ENCODE results near the gene ARID5B.

- no peak for TF ChIP-seq CTCF (IDR thresholded peaks at IDR 0.05)
- TF ChIP-seq REST (IDR thresholded peaks at IDR 0.05; ENCODE audit: low read depth, low read length): no peak
- TF ChIP-seq EP300 (IDR thresholded peaks at IDR 0.05; ENCODE audit: borderline replicate concordance in 1 of 2, low read depth in 1 of 2, low read length in 1 of 2): no peak
- TF ChIP-seq POLR2AphosphoS5 (IDR thresholded peaks at IDR 0.05; ENCODE audit: low read depth, low read length): no peak
- TF ChIP-seq, protein P1, sequence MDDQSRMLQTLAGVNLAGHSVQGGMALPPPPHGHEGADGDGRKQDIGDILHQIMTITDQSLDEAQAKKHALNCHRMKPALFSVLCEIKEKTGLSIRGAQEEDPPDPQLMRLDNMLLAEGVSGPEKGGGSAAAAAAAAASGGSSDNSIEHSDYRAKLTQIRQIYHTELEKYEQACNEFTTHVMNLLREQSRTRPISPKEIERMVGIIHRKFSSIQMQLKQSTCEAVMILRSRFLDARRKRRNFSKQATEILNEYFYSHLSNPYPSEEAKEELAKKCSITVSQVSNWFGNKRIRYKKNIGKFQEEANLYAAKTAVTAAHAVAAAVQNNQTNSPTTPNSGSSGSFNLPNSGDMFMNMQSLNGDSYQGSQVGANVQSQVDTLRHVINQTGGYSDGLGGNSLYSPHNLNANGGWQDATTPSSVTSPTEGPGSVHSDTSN (IDR thresholded peaks at IDR 0.05): no peak
- TF ChIP-seq SIN3A (IDR thresholded peaks at IDR 0.05; ENCODE audit: borderline replicate concordance, low read depth, low read length): no peak
Observed at GRCh38 chr10:62075414-62075813, 173.9 kb downstream of the ARID5B start.
